ENCODE data around the gene PCED1B.
A peak's percentile ranks its signal among the peaks of the same experiment; 100 is the strongest.

Gene PCED1B

GRCh38 chr12:47067771-47068431 lies 11.5 kb upstream of the PCED1B start:
- no peak for DNase-seq

DNA sequence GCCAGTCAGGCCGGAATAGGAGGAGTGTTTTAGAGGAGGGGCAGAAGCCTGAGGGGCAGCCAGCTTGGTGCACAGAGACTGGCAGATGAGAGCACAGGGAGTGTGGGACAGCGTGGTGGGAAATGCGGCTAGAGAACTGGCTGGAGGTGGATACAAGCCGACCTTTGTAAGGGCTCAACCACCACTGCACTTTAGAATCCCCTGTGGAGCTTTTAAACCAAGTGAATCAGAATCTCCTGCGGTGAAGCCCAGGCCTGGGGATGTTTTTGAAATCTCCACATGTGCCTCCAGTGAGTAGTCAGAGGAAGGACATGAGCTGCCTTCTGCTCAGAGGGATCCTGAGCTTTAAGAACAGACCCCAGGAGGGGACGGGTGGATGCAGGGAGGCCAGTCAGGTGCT lies 10.9 kb upstream of the PCED1B start:
- no peak for DNase-seq

DNA sequence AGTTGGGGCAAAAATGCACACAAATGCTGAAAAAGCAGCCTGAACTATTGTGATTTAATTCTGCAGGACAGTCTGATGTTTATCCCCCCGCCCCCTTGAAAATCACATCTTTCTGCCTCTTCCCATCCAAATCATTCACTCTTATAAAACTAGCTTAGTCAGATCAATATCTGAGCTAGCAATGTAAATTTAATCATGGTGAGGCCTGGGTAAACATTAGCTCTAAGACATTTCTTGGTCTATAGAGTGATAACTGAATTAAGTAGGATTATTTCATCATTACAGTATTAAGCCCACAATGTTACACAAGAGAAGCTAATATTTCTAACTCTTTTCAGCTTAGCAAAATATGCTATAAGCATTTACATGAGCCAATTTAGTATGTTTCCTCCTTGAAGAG lies 9.1 kb upstream of the PCED1B start:
- DNase-seq: no peak

DNA sequence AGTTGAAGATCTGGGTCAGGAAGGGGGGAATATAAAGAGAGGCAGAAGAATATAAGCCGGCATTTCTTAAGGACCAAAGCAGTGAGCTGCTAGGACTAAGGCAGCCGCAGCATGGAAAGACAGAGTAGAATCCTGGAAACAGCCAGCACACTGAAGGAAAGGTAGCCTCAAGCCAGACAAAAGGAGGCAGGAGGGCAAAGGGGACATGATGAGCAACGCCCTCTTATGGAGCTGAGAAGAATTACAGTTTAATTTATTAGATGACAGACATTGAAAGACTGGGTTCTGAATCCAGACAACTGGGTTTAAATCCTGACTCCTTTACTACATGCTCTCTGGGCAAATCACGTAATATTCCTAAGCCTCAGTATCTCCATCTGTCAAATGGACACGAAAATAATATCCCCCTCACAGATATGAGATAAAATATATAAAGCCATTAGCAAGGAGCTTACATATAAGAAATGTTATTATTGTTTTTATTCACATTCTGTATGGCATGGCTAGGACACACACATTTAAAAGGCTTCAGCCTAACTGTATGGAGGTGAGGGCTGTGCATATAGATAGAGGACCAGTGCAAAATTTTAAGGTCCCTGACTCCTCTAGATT lies 8.1 kb upstream of the PCED1B start:
- peak in 1 of 5 experiments; percentile 46 for DNase-seq

DNA sequence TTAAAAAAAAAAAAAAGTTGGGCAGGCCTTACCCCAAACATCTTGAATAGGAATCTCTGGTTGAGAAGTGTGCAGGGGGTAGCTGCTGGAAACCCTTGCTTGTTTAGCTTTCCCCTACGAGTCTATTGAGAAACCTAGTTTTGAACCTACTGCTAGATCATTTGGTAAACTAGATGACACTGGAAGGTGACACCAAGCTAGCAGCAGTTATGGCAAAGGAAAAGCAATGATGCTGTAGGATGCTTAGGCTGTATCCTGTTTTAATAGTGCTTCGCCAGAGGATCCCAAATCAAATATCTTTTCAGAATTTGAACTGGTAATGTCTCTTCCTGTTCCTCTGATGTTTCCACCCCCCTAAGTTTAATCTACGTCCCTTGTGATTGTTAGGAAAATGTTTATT lies 5.5 kb upstream of the PCED1B start:
- DNase-seq: no peak

- no peak for DNase-seq
Measured at GRCh38 chr12:47074757-47075156, 4.7 kb upstream of the PCED1B start.

DNA sequence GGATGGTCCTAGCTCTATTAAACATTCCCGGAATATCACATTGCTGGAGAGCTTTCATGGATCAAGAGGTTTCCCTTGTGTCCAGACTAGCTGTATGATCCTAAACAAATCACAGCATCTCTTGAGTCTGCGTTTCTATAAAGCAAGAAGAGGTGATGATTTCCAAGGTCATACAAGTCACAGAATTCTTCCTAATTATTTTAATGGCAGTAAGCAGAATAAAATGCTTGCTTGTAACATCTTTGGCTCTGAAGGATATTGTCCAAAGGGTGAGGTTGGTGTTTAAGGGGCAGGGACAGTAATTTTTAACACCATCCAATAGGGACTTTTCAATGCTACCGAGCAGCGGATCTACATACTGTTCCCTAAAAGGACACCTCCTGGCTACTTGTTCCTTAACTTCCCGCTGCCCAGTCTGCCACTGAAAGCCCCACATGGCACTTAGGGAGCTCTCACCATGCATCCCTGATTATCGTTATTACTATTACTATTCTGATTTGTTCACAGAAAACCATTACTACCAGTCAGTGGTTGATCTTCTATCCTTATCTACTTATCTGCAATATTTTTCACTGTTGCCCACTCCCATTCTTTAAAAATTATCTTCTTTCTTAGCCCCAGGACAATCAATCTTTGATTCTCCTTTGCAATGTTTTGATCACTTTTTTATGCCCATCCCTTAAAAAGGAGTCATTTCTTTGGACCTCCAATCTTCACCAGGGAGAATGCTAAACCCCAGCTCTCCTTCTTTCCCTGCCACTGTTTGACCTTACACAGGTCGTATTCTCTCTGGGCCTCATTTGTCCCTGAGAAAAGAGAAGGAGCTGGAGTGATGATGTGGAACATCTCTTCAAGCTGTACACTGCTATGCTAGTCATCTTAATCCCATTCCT lies 4.0 kb upstream of the PCED1B start:
- DNase-seq: no peak

DNA sequence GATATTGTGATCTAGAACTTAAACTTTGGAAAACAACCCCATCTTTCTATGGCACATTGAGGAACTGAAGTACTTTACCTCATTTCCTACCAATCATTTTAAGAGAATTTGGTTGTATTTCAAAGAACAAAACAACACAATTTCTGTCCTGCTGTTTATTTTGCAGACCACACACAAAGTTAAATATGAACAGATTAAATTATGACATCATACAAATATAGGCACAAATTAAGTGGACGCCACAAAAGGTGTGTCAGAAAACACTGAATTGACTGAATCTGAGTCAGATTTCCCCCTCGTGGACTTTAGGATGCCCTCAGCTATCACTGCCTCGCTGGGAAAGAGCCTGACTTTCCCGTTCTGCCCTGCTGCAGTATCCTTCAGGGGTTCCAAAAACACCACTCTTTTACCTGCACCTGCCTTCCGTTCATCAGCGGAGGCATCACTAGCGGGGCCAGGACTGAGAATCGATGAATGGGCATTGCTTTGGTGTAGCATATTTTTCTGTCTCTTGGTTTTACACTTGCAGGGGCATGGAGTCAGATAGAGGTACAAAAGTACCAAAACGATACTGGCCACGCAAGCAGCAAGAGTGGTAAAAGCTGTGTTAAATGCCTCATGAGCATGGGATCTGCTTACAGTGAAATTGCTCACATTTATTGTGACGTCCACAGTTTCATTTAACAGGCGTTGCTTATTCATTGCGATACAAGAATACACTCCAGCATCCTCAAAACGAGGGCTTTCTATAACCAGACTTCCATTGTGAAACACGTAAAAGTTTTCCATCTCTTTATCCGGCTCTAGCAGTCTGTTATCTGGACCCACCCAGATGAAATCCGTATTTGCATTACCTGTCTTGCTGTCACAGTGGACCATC lies 2.0 kb upstream of the PCED1B start:
- no peak for DNase-seq

- no peak for DNase-seq
Measured at GRCh38 chr12:47078086-47078395, 1.4 kb upstream of the PCED1B start.

DNA sequence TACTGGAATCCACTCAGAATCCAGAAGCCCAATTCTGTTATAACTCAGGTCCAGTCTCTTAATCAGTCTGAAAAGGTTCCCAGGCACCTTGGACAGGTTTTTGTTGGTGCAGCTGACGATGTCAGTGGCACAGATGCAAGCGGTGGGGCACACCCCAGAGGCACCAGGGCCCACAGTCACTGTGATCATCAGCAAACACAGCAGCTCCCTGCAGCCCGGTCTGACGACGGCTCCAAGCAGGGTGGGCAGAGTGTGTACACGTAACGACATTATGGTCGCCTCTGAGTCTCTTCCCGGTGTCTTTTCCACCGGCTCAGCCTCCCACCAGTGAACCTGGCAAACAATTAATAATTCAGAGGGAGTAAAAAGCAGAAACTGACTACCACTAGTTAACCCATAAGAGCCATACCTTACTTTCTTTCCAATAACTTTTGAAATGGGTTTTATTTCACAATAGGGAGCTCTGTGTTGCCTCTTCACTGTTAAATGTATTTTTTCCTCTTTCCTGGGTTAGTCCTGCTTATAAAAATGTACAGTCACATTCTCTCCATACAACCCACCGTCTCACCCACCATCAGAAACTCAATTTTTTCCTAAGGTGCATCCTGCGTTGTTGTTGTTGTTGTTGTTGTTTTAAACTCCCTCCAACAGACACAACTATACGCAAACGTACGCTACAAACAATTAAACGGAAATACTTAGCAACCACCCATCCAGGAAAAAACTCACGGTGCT lies 521 bp upstream of the PCED1B start:
- DNase-seq: peak in 3 of 5 experiments; percentile 3 to 71 (median 6)

GRCh38 chr12:47079981-47080724 lies 732 bp downstream of the PCED1B start:
- peak in 4 of 5 experiments; percentile 2 to 51 (median 15) for DNase-seq

DNA sequence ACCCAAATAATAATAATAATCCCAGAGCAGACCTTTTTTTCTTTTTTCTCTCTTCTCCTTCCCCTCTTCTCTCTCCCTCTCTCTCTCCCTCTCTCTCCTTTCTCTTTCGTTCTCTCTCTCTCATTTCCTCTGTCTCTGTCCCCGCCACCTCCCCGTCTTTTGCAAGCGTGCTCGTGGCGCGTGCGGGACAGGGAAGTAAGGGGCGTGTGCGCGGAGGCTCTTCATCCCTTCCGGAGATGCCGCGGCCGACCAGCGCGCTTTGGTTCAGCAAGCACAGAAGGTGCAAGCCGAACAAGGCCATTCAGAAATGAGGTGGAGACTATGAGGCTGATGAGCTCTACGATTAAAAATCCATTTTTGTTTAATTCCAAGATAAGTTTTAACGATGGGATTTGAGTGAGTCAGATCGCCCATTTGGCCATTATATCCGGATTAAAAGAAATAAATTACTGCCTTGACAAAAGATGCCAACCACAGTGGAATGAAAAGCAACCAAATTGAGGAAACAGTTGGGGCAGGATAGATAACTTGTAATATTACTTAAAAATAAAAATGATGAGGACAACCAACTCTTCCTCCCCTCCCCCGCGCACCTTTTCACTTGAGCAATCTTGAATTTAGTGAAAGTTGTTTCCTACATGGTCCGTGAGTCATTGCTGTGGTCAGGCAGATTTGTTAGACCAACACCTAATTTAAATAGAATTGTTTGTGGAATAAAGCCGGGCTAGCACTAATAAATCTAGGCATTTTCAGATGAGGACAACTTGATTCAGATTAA lies 1.5 kb downstream of the PCED1B start:
- peak in 4 of 5 experiments; percentile 18 to 75 (median 38) for DNase-seq

DNA sequence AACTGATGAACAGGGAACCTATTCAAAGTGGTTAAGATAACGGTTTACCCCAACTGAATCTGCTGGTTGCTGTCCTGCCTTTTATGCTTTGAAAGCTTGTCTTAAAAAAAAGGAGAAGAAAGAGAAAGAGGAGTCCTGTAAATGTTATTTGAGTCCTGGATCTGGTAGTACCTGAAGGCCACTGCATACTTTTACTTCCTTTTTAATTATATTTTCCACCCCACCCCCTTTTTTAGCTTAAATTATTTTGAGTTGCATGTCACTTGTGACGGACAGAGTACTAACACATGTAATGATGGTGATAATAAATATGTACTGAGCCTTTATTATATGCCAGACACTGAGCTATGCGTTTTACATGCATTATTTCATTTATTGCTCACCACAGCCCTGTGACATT lies 2.9 kb downstream of the PCED1B start:
- no peak for DNase-seq

- no peak for DNase-seq
Measured at GRCh38 chr12:47082796-47083621, 3.6 kb downstream of the PCED1B start.

- peak in 1 of 5 experiments; percentile 12 for DNase-seq
Measured at GRCh38 chr12:47084172-47084571, 4.8 kb downstream of the PCED1B start.

DNA sequence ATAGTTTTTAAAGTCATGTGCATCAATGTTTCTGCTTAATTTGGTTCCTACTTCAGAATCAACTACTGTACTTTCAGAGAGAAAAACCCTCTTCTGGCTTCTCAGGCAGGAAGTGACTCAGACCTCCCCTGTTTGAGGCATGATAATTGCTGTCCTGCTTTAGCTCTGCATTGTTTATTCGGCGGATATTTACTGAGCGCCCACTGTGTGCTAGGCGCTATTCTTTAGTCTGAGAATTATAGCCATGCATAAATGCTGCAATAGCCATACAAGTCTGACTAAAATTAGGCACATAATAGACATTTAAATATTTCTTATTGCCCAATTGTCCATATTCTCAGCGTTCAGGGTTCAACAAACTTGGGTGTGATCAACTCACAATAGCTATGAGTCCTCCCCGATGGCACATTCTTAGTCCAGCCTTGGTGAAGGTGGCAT lies 6.4 kb downstream of the PCED1B start:
- DNase-seq: peak in 2 of 5 experiments; percentile 32 to 88

GRCh38 chr12:47087088-47087688 lies 7.8 kb downstream of the PCED1B start:
- DNase-seq: no peak

- no peak for DNase-seq
Measured at GRCh38 chr12:47088021-47088944, 8.9 kb downstream of the PCED1B start.

Data from T-helper 2 cell (primary cell).